ENCODE measurements around the gene HAGH.

Gene HAGH

GRCh38 chr16:1773703-1774447 is 52.8 kb downstream of the HAGH start:
- no peak for TF ChIP-seq CTCF (IDR thresholded peaks at IDR 0.05; ENCODE audit: low read depth, low read length)
- no peak for TF ChIP-seq MAX (IDR thresholded peaks at IDR 0.05; ENCODE audit: low read depth, low read length)
- no peak for TF ChIP-seq MYC (IDR thresholded peaks at IDR 0.05; ENCODE audit: low read depth, low read length)
- no peak for TF ChIP-seq POLR2A (IDR thresholded peaks at IDR 0.05; ENCODE audit: extremely low read depth, insufficient read length)
- DNase-seq (ENCODE audit: low read depth) = peak; percentile 56

DNA sequence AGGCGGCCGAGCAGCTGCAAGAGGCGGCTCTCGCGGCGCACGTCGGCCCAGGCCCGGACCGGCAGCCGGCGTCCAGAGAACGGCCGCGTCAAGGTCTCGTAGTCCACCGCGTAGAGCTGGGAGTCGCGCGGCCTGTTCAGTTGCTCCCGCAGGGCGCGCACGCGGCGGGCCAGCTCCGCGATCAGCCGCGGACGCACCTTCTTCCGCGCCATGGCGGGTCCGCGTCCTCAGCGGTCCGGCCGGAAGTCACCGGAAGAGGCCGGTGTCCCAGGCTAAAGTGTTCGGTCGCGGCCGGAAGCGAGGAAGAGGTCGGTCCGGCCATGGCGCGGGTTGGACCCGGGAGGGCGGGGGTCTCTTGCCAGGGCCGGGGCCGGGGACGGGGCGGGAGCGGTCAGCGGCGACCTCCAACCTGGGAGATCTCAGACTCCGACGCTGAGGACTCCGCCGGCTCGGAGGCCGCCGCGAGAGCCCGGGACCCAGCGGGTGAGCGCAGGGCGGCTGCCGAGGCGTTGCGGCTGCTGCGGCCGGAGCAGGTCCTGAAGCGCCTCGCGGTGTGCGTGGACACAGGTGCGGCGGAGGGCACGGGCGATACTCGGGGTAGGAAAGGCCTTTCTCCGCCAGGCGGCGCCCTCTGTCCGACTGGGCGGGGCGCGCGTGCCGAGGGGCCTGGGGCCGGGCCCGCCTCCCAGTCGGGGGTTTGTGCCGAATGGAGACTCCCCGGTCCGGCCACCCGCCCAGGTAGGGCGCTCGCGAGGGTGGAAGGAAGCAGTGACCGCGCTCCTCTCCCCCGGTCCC is 53.5 kb downstream of the HAGH start, which contains the start of gene MRPS34:
Gene MRPS34 (minus strand): TSS at position 227 of the 795 bp plus-strand sequence. CDS start 15 bp downstream, at position 212.
- TF ChIP-seq MYC (IDR thresholded peaks at IDR 0.05; ENCODE audit: low read depth, low read length) (peak; percentile 81), CTCF (IDR thresholded peaks at IDR 0.05; ENCODE audit: low read depth, low read length) (peak; percentile 46), POLR2A (IDR thresholded peaks at IDR 0.05; ENCODE audit: extremely low read depth, insufficient read length) (peak; percentile 76), MAX (IDR thresholded peaks at IDR 0.05; ENCODE audit: low read depth, low read length) (peak; percentile 77)
- DNase-seq (ENCODE audit: low read depth) = peak; percentile 86
- peak within 1 kb of the TSS; percentile 85 for H3K4me3 ChIP-seq (ENCODE audit: low read depth, low read length)

More at GRCh38 chr16:1773703-1774447, 52.8 kb downstream of the HAGH start:
- peak overlapping the region; percentile 64 for H3K4me3 ChIP-seq (ENCODE audit: low read depth, low read length)

DNA sequence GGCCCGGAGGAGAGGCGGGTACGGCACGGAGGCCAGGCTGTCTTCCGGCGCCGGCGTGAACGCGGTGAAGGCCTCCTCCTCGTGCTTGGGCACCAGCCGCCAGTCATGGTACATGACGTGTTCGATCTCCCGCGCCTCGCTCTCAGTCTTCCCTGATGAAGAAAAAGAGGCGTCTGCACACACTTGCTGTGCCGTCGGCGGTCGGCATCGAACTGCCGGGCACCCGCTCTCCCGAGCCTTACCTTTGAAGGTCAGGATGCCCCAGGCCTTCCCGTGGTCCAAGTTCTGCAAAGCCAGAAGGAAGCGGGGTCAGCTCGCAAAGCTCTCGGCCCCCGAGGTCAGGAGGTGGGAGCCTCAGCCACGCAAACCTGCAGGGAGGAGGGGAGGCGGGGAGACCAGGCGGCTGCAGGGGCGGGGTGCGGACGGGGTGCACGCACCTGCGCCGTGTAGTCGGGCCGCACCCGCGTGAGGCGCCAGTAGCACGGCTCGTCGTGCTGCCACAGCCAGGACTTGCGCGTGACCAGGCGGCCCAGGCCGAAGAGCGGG is 54.2 kb downstream of the HAGH start, which contains the start of gene EME2:
Gene EME2 (plus strand): TSS at position 449 of the 546 bp plus-strand sequence. CDS start 418 bp downstream, outside the sequence.
- TF ChIP-seq MAX (IDR thresholded peaks at IDR 0.05; ENCODE audit: low read depth, low read length) (peak; percentile 49; the same call in 1 of the 2 replicates), POLR2A (IDR thresholded peaks at IDR 0.05; ENCODE audit: extremely low read depth, insufficient read length) (no peak)
- DNase-seq (ENCODE audit: low read depth) = peak; percentile 63

DNA sequence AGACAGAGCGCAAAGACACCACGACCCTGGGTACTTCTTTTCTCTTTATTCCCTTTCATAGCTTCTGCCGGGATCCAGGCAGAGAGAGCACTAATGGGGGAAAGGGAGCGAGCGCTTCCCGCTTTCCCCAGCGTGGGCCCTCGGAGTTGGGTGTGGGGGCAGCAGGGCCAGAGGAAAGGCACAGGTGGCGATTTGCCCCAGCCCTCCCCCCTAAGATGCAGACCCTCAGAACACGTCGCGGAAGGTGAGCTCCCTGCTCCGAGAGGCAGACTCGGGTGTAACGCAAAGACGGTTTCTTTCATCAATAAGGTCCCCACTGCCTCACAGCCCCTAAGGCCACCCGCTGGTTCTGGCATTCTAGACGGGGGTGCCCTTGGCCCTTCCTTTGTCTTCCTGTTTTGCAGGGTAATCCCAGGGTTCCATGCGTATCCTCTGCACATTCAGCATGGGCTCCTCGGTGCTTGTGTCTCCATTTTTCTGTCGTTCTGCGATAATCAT is 54.7 kb downstream of the HAGH start:
- DNase-seq (ENCODE audit: low read depth) = no peak
- TF ChIP-seq MYC (IDR thresholded peaks at IDR 0.05; ENCODE audit: low read depth, low read length) (no peak), CTCF (IDR thresholded peaks at IDR 0.05; ENCODE audit: low read depth, low read length) (no peak)
- peak overlapping the region; percentile 85 for H3K4me3 ChIP-seq (ENCODE audit: low read depth, low read length)

More for the DNA sequence above, 54.2 kb downstream of the HAGH start, which contains the start of gene EME2:
- H3K4me3 ChIP-seq (ENCODE audit: low read depth, low read length) = peak within 1 kb of the TSS; percentile 85

GRCh38 chr16:1771188-1771863 is 55.3 kb downstream of the HAGH start, which contains the start of gene NME3:
Gene NME3, minus strand, starts transcription at chr16:1771543. Its CDS starts 9 bp downstream, at chr16:1771534.
- DNase-seq (ENCODE audit: low read depth) = peak; percentile 73
- H3K4me3 ChIP-seq (ENCODE audit: low read depth, low read length) = peak within 1 kb of the TSS; percentile 85
- TF ChIP-seq CTCF (IDR thresholded peaks at IDR 0.05; ENCODE audit: low read depth, low read length) (no peak), POLR2A (IDR thresholded peaks at IDR 0.05; ENCODE audit: extremely low read depth, insufficient read length) (no peak), MYC (IDR thresholded peaks at IDR 0.05; ENCODE audit: low read depth, low read length) (no peak; the same call in 1 of the 2 replicates)
